Ectodermal cell (in vitro differentiated cells): ENCODE results near the gene C19orf85.
"Not testable (repeated sequence)": the region's sequence is repeated elsewhere in the genome, so short reads cannot be mapped to it uniquely, and the experiment has no call there.

Source experiments
- H3K27ac ChIP-seq: 2 replicates; pipeline ENCODE4 v1.7.0; 2013; ENCODE audit warnings: mild to moderate bottlenecking, low read depth, low read length; ENCODE audit not compliant: insufficient read depth, poor library complexity, severe bottlenecking
- H3K27me3 ChIP-seq: 2 replicates; pipeline ENCODE4 v1.7.0; 2013; ENCODE audit warnings: mild to moderate bottlenecking, low read length; ENCODE audit not compliant: insufficient read depth, control insufficient read depth, poor library complexity, severe bottlenecking
- H3K36me3 ChIP-seq: one replicate; pipeline ENCODE4 v1.7.0; 2013; ENCODE audit warnings: low read length; ENCODE audit not compliant: control insufficient read depth, insufficient read depth
- H3K4me1 ChIP-seq: one replicate; pipeline ENCODE4 v1.7.0; 2013; ENCODE audit warnings: low read length; ENCODE audit not compliant: control insufficient read depth, insufficient read depth
- H3K4me3 ChIP-seq: 2 replicates; pipeline ENCODE4 v1.7.0; 2013; ENCODE audit warnings: low read depth, low read length, control low read depth; ENCODE audit not compliant: insufficient read depth
- H3K9me3 ChIP-seq: 2 replicates; pipeline ENCODE4 v1.7.0; 2013; ENCODE audit warnings: mild to moderate bottlenecking, low read length, moderate library complexity; ENCODE audit not compliant: control insufficient read depth
- WGBS, 2 experiments: methylation state at CpG; one replicate each; pipeline ENCODE4 v1.1.7; 2013; ENCODE audit warnings: missing lambda C conversion rate in 2 of 2; 5-methylcytosine and 5-hydroxymethylcytosine counted together

The C19orf85 gene

DNA sequence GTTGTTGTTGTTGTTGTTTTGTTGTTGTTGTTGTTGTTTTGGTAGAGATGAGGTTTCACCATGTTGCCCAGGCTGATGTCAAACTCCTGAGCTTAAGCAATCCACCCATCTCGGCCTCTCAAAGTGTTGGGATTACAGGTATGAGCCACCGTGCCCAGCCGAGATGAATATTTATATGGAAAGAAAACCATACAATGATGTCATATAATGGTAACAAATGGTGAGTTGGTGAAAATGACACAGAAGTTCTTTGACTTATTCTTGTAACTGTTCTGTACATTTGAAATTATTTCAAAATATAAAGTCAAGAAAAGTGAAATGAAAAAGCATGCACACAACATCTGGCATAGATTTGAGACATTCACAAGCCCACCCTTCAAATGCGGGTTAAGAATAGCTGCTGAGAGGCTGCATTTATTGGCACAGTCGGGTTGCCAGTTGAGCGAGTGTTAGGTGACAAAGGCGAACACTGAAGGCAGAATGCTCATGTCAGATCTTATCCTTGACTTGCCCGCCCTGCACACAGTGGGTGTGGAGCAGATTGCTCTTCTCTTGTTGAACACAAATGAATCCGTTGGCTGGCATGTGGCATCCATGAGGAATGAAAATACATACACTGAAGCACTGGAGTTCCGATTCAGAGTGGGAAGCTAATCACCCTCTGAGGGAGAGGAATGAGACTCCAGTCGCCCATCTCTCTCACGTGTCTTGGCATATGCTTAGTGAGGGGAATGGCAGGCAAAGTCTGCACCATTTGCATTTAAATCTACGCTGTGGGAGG lies 41.1 kb downstream of the C19orf85 start:
- Histone ChIP-seq H3K27ac (no peak overlapping the region), H3K4me3 (no peak overlapping the region), H3K4me1 (no peaks in the 10 kb centered on the region), H3K27me3 (no peaks in the 10 kb centered on the region), H3K36me3 (no peaks in the 10 kb centered on the region), H3K9me3 (no peaks in the 10 kb centered on the region)
- WGBS, 2 experiments, result 76 to 80% methylated on average over 13 of the region's 13 CpGs

DNA sequence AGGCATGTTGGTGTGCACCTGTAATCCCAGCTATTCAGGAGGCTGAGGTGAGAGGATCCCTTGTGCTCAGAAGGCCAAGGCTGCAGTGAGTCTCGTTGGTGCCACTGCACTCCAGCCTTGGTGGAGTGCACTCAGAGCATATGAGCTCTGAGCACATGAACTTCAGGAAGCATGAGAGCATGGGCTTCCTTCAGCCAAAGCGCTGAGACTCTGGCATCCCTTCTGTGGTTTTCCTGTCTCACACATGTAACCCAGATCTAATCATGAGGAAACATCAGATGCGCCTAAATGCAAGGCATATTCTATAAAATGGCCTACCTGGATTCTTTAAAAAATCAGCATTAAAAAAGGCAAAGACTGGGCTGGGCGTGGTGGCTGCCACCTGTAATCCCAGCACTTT lies 43.3 kb downstream of the C19orf85 start:
- H3K9me3 ChIP-seq, H3K4me3 ChIP-seq, H3K27ac ChIP-seq, H3K4me1 ChIP-seq, H3K27me3 ChIP-seq, H3K36me3 ChIP-seq: not testable (repeated sequence)
- 81 to 89% methylated on average over 4 of the region's 4 CpGs for WGBS, 2 experiments

- H3K27me3 ChIP-seq, result no peaks in the 10 kb centered on the region
- 77% methylated on average over 5 of the region's 5 CpGs for WGBS, 2 experiments
- no peak overlapping the region for H3K4me3 ChIP-seq
- no peaks in the 10 kb centered on the region for H3K36me3 ChIP-seq
- H3K27ac ChIP-seq, result no peak overlapping the region
- no peaks in the 10 kb centered on the region for H3K4me1 ChIP-seq
- H3K9me3 ChIP-seq, result no peaks in the 10 kb centered on the region
Measured at GRCh38 chr19:55419624-55420236, 44.8 kb downstream of the C19orf85 start.

GRCh38 chr19:55419103-55419502 lies 45.4 kb downstream of the C19orf85 start:
- WGBS, 2 experiments, result 79 to 80% methylated on average over 5 of the region's 5 CpGs

GRCh38 chr19:55418185-55418584 lies 46.4 kb downstream of the C19orf85 start:
- Histone ChIP-seq H3K4me3 (no peak overlapping the region), H3K27ac (no peak overlapping the region), H3K27me3 (no peaks in the 10 kb centered on the region), H3K36me3 (no peaks in the 10 kb centered on the region), H3K4me1 (no peaks in the 10 kb centered on the region), H3K9me3 (no peaks in the 10 kb centered on the region)
- 22 to 24% methylated on average over 7 of the region's 7 CpGs for WGBS, 2 experiments

More at GRCh38 chr19:55419103-55419502, 45.4 kb downstream of the C19orf85 start:
- Histone ChIP-seq H3K4me1 (no peaks in the 10 kb centered on the region), H3K27me3 (no peaks in the 10 kb centered on the region), H3K4me3 (no peak overlapping the region), H3K36me3 (no peaks in the 10 kb centered on the region), H3K27ac (no peak overlapping the region), H3K9me3 (no peaks in the 10 kb centered on the region)
